Anterior cingulate cortex (tissue), 58 donors: ENCODE data around the gene ITPR2.

ENCODE experiments used
- DNase-seq, 58 donors: peaks; one replicate each; lab custom pipeline; 2025; lab: John Stamatoyannopoulos, UW

Gene ITPR2

GRCh38 chr12:26384536-26384935, 448.5 kb downstream of the ITPR2 start:
- DNase-seq: no peak

DNA sequence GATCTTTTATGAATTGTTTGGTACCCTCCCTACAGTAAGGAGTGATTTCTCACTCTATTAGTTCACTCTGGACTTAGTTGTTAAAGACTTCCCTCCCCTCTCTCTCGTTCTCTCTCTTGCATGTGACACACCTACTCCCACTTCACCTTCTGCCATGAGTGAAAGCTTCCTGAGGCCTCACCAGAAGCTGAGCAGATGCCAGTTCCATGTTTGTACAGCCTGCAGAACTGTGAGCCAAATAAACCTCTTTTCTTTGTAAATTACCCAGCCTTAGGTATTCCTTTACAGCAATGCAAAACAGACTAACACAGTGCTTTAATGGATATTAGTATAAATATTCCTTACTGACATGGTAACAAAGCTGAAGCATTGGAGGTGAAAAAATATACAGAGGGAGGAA, 450.0 kb downstream of the ITPR2 start:
- no peak for DNase-seq

DNA sequence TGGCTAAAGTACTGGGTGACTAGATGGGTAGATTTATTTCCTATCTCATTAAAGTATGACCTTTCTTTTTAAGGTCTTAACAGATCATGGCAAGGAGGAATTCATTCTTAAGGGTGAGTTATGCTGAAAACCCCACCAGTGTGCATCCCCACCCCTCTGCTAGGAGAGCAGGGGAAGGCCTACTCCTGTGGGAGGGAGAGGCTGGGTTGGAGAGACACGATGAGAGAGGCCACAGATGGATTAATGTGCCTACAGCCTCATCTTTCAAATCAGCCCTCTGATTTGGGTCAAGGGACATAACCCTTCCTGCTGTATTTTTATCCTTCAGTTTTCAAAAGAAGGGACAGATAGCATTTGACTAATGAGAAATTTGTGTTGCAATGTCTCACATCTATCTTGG, 452.1 kb downstream of the ITPR2 start:
- no peak for DNase-seq

GRCh38 chr12:26379777-26380467, 453.1 kb downstream of the ITPR2 start:
- no peak for DNase-seq

DNA sequence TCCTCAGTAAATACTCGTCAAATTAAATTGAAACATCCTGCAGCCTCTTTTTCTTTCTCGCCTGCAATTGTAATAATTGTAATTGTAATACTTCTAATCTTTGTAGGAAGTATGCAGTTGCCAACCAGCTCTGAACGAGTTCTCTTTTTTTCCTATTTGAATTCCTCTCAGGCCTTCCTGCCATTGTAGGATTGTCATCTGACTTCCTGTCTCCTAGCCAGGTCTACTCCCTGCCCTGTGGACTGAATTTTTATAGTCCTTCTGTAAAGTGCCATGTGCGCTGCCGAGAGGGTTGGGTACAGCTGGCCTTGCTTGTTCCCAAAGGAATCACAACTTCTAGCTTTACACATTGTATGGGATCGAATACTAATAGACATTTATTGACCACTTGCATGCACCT, 454.3 kb downstream of the ITPR2 start:
- DNase-seq: peak in 28 of 58 donors; percentile 5 to 70 (median 24)

- DNase-seq: no peak
Measured at GRCh38 chr12:26374934-26375680, 457.9 kb downstream of the ITPR2 start.

GRCh38 chr12:26373606-26374495, 459.1 kb downstream of the ITPR2 start:
- DNase-seq: no peak

GRCh38 chr12:26372866-26373265, 460.1 kb downstream of the ITPR2 start:
- no peak for DNase-seq

- DNase-seq: peak in 12 of 58 donors; percentile 3 to 41 (median 12)
Measured at GRCh38 chr12:26370098-26370497, 462.9 kb downstream of the ITPR2 start.

DNA sequence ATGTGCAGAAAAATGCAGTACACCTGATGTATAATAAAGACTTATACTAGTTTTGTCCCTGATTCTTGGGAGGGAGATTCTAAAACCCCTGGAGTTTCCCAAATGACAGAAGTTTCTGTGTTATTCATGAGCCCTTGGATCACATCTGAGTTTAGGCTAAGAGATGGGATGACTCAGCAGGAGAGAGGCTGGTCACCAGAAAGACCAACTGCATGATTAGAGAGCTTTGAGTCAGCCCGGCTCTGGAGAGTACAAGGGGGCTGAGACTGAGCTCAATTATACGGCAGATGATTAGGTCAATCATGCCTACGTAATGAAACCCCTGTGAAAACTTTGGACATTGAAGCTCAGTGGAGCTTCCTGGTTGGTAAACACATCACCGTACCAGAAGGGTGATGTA, 463.4 kb downstream of the ITPR2 start:
- peak in 7 of 58 donors; percentile 4 to 58 (median 30) for DNase-seq

DNA sequence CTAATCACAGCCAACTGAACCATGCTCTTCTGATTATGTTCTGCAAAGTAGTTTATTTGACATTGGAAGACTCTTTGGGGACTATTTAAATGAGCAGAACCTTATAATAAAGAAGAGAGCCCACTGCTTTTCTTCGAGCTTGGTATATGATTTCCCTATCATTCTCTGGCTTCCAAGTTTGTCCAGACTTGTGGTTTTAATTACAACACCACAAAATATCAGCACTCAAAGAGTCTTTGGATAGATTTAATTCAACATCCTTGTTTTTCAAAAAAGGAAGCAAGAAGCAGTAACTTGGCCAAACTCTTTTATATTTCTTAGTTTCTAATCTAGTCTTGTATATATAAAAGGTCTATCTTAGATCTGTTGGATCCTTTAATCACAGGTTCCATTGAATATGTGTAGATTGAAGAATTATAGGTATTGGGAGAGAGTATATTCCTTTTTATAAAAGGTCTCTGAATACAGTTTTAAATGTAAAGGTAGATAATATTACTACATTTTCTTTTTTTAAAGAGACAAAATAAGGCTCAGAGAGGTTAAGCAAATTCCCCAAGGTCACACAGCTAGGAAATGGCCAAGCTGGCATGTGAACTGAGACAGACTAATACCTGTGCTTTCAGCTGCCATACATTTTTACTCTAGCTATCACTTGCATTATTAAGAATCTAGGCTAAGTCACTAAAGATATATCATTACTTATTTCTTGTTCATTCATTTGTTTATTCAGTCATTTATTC, 464.8 kb downstream of the ITPR2 start:
- no peak for DNase-seq

DNA sequence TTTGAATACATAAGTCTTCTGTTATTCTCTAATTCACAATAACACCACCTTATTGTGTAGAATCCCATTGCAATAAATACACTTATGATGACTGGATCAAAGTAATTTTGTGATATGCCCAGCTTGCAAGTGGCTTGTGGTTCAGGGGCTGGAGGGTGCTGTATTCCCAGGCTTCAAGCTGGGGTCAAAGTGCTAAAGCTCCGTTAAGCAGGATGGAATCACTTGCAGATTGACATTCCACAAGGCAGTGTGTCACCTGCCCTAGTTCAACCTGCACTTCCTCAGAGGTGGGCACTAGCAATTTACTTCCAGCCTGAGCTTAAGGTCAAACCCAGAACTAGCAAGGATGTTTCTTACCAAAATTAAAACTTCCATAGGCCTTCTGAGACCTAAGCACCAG, 471.0 kb downstream of the ITPR2 start:
- DNase-seq: no peak

GRCh38 chr12:26360062-26360461, 472.9 kb downstream of the ITPR2 start:
- peak in 17 of 58 donors; percentile 8 to 67 (median 30) for DNase-seq

GRCh38 chr12:26359576-26359975, 473.4 kb downstream of the ITPR2 start:
- DNase-seq: no peak

GRCh38 chr12:26358651-26359050, 474.3 kb downstream of the ITPR2 start:
- no peak for DNase-seq

DNA sequence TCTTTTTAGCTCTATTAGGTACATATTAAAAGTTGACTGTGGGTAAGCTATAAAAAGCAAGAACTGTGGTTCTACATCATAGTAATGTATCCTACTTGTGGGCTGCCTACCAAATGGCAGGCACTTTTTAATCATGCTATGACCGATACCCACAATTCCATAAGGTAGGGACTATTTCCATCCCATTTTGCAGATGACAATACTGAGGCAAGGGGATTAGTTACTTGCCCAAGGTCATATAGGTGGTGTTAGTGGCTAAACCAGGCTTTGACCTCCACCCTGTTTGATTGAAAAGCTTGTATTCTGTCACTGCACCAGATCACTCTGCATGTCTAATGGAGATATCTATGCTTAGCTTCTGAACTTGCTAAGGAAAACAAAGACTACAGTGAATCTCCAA, 485.7 kb downstream of the ITPR2 start:
- DNase-seq: no peak

- no peak for DNase-seq
Measured at GRCh38 chr12:26346736-26347135, 486.3 kb downstream of the ITPR2 start.

- no peak for DNase-seq
Measured at GRCh38 chr12:26345471-26346003, 487.5 kb downstream of the ITPR2 start.

DNA sequence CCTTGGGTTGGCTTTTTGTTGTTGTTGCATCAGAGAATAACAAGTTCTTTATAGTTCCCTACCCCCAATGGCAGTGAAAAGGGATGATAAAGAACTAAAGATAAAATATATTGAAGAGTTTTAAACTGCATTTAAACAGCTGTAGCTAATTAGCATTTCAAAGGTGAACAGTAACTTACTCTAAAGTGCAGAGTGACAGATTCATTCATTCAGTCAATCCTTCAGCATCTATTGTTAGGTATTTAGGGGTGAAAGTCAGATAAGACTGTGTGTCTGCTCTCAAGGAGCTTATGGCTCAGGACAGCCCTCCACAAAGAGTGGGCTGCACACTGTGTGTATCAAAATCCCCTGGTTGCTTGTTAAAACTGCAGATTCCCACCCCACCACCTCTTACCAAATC, 491.5 kb downstream of the ITPR2 start:
- DNase-seq: no peak

DNA sequence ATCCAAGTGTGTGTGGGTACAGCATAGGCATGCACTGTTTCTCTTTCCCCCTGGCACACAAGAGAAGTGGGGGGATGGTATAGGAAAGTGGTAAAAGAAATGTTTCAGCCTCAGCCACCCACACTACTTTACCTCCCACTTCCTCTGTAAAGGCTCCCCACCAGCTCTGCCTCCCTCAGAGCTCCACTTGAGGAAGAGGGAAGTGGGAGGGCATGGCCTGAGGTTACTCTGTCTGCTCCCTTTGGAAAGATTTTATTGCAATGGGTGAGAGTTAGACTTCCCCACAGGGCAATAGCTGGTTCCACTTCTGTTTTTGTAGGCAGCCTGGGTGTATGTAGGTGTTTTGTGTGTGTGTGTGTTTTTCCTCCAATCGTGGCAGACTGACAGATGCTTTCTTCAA, 492.3 kb downstream of the ITPR2 start:
- peak in 19 of 58 donors; percentile 9 to 59 (median 31) for DNase-seq
